Cardiac muscle cell (in vitro differentiated cells and primary cell): Measurements from ENCODE around the gene CXCR2. TPM values are rescaled to one million over a fixed set of nuclear protein-coding genes. Genes with fewer than 3 reads are reported as not detected.

ENCODE experiments used
- DNase-seq, 2 donors: peaks; one replicate each; pipeline versions ENCODE4 v3.0.0 to v3.0.0-alpha.2; 2010 to 2017; ENCODE audit warnings: low read depth in 1 of 2, low spot score in 1 of 2
- H3K27ac ChIP-seq: fragments of 200-600 bp; sonication (generic); 2 replicates; pipeline ENCODE4 v1.5.1; 2016
- H3K27me3 ChIP-seq: fragments of 200-600 bp; sonication (generic); 2 replicates; pipeline ENCODE4 v1.6.0; 2016; ENCODE audit warnings: control low read depth
- H3K36me3 ChIP-seq: fragments of 200-600 bp; sonication (generic); 2 replicates; pipeline ENCODE4 v1.5.1; 2016; ENCODE audit warnings: control low read depth
- H3K4me1 ChIP-seq: fragments of 200-600 bp; sonication (generic); 2 replicates; pipeline ENCODE4 v1.8.1; 2017; ENCODE audit warnings: low read depth, mild to moderate bottlenecking, mixed run types
- H3K4me3 ChIP-seq: fragments of 200-600 bp; sonication (generic); 2 replicates; pipeline ENCODE4 v1.5.1; 2016; ENCODE audit warnings: mild to moderate bottlenecking
- H3K9me3 ChIP-seq: fragments of 200-600 bp; sonication (generic); 2 replicates; pipeline ENCODE4 v1.5.1; 2017; ENCODE audit warnings: low read depth, mild to moderate bottlenecking, control low read depth
- polyA plus RNA-seq: library from polyadenylated mRNA; unstranded; fragments of >200 nt; fragmentation: Nextera tagmentation; extraction: Ambion mirVana; gene quantifications from 2 replicates; pipeline ENCODE4 v1.2.1, GENCODE V29; 2016
- total RNA-seq: library from RNA; depleted of rRNA; stranded (reverse); fragments of >200 nt; gene quantifications from 2 replicates; pipeline ENCODE4 v1.2.3, GENCODE V29; 2016
- TF ChIP-seq, protein P1 (sequence below): IDR thresholded peaks from 2 replicates; pipeline ENCODE4 v1.5.1; 2012; ENCODE audit warnings: low read depth, mild to moderate bottlenecking, low read length

The CXCR2 gene
- total and polyA plus RNA-seq, 2 experiments from 2014 or later, result 0.09 to 0.57 TPM

DNA sequence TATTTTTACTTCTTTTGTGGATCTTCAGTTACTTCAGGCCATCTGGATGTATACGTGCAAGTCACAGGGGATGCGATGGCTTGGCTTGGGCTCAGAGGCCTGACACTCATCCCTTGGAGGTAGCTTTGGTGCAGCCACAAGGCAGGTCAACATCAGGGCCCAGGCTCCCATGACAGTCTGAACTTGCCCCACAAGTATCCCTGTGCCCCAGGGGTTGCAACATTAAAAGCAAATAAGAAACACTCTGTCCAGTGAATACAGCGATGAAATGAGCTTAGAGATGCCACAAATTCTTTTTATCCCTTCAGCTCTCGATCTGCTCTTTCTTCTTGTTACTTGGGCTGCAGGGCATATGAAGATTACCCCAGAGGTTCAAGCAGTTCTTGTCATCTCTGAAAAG lies 54.0 kb downstream of the CXCR2 start:
- Histone ChIP-seq H3K27ac (no peak overlapping the region), H3K4me1 (no peaks in the 10 kb centered on the region)
- TF ChIP-seq, protein P1, sequence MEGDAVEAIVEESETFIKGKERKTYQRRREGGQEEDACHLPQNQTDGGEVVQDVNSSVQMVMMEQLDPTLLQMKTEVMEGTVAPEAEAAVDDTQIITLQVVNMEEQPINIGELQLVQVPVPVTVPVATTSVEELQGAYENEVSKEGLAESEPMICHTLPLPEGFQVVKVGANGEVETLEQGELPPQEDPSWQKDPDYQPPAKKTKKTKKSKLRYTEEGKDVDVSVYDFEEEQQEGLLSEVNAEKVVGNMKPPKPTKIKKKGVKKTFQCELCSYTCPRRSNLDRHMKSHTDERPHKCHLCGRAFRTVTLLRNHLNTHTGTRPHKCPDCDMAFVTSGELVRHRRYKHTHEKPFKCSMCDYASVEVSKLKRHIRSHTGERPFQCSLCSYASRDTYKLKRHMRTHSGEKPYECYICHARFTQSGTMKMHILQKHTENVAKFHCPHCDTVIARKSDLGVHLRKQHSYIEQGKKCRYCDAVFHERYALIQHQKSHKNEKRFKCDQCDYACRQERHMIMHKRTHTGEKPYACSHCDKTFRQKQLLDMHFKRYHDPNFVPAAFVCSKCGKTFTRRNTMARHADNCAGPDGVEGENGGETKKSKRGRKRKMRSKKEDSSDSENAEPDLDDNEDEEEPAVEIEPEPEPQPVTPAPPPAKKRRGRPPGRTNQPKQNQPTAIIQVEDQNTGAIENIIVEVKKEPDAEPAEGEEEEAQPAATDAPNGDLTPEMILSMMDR, result no peak

DNA sequence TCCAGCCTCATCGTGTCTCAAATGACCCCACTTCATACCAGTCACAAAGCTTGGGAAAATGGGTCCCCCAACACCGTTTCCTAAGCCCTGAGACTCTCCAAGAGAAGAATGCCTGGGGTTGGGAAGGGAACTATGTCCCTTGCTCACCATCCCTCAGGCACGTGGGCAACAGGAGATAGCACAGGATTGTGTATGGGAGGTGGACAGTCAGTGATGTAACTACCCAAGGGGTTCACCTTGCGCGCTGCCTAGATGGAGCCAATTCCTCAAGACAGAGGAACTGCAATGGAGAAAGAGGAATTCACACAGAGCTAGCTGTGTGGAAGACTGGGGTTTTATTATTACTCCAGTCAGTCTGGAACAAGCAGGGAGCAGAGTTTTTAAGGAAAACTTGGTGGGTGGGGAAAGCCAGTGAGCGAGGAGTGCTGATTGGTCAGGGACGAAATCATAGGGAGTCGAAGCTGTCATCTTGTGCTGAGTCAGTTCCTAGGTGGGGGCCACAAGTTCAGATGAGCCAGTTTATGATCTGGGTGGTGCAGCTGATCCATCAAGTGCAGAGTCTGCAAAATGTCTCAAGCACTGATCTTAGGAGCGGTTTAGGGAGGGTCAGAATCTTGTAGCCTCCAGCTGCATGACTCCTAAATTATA lies 54.8 kb downstream of the CXCR2 start:
- Histone ChIP-seq H3K27ac (no peak overlapping the region), H3K9me3 (no peaks in the 10 kb centered on the region)

More for the DNA sequence above, 54.0 kb downstream of the CXCR2 start:
- Histone ChIP-seq H3K9me3 (no peaks in the 10 kb centered on the region), H3K27me3 (no peaks in the 10 kb centered on the region), H3K4me3 (no peak overlapping the region), H3K36me3 (no peaks in the 10 kb centered on the region)
- DNase-seq, result no peak

DNA sequence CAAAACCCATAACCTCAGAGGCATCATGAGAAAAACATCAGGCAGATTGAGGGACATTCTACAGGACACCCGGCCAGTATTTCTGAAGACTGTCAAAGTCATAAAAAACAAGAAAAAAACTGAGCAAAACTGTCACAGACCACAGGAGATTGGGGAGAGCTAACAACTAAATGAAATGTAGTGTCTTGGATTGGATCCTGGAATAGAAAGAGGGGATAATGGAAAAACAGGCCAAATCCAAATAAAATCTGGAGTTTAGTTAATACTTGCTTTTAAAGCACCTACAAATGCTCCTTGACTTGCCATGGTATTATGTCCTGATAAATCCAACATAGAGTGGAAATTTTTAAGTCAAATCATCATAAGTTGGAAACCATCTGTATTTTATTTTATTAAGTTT lies 58.5 kb downstream of the CXCR2 start:
- Histone ChIP-seq H3K27ac (no peak overlapping the region), H3K27me3 (no peaks in the 10 kb centered on the region), H3K9me3 (no peaks in the 10 kb centered on the region), H3K4me3 (no peak overlapping the region), H3K4me1 (no peaks in the 10 kb centered on the region), H3K36me3 (no peaks in the 10 kb centered on the region)
- TF ChIP-seq, protein P1, result no peak
- DNase-seq, result no peak

More for the DNA sequence above, 54.8 kb downstream of the CXCR2 start:
- TF ChIP-seq, protein P1, result no peak
- Histone ChIP-seq H3K4me3 (no peak overlapping the region), H3K36me3 (no peaks in the 10 kb centered on the region), H3K27me3 (no peaks in the 10 kb centered on the region), H3K4me1 (no peaks in the 10 kb centered on the region)
- no peak for DNase-seq

DNA sequence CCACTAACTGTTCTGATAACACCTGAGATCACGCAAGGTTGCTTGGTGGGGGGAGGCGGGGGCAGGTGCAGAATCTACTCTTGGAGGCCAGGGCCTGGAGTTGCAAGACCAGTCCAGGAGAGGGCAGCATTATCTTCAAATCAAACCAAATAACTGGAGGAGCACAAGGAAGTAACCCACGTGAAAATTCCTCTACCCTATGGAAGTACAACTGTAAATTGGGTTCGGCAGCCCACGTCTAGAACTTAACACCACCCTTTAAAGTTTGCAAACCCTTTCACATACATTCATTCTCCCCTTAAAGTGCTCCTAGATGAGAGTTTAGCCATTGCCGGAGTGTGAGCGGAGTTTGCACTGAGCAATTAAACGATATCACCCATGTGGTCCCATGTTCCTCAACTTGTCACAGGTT lies 60.5 kb downstream of the CXCR2 start:
- Histone ChIP-seq H3K27ac (no peak overlapping the region), H3K4me3 (no peak overlapping the region), H3K27me3 (no peaks in the 10 kb centered on the region), H3K36me3 (no peaks in the 10 kb centered on the region), H3K4me1 (no peaks in the 10 kb centered on the region), H3K9me3 (no peaks in the 10 kb centered on the region)
- peak; percentile 79 to 82 for DNase-seq
- TF ChIP-seq, protein P1, result peak; percentile 84

Other genes with a start within 250 kb of the CXCR2 start
- 44.3 and 45.0 TPM in 2 replicates for gene TNS1, start 123.0 kb upstream of the CXCR2 start, total RNA-seq
- 13.7 and 16.7 TPM in 2 replicates for gene TNS1, start 123.0 kb upstream of the CXCR2 start, polyA plus RNA-seq
- gene RUFY4, start 56.8 kb upstream of the CXCR2 start, total RNA-seq, result not detected in 2 replicates
- gene RUFY4, start 56.8 kb upstream of the CXCR2 start, polyA plus RNA-seq, result not detected in 2 replicates
- not detected in 2 replicates for gene CXCR1, start 40.9 kb downstream of the CXCR2 start, total RNA-seq
- gene CXCR1, start 40.9 kb downstream of the CXCR2 start, polyA plus RNA-seq, result not detected in 2 replicates
- 223 and 250 TPM in 2 replicates for gene ARPC2, start 91.2 kb downstream of the CXCR2 start, total RNA-seq
- gene ARPC2, start 91.2 kb downstream of the CXCR2 start, polyA plus RNA-seq, result 379 and 442 TPM in 2 replicates
- gene GPBAR1, start 135.0 kb downstream of the CXCR2 start, total RNA-seq, result 2.4 and 4.4 TPM in 2 replicates
- gene GPBAR1, start 135.0 kb downstream of the CXCR2 start, polyA plus RNA-seq, result 2.9 and 7.9 TPM in 2 replicates
- 269 and 315 TPM in 2 replicates for gene AAMP, start 144.1 kb downstream of the CXCR2 start, total RNA-seq
- 273 and 276 TPM in 2 replicates for gene AAMP, start 144.1 kb downstream of the CXCR2 start, polyA plus RNA-seq
- 103 and 173 TPM in 2 replicates for gene PNKD, start 144.5 kb downstream of the CXCR2 start, total RNA-seq
- 206 and 287 TPM in 2 replicates for gene PNKD, start 144.5 kb downstream of the CXCR2 start, polyA plus RNA-seq
- 15.5 and 25.9 TPM in 2 replicates for gene TMBIM1, start 166.5 kb downstream of the CXCR2 start, total RNA-seq
- gene TMBIM1, start 166.5 kb downstream of the CXCR2 start, polyA plus RNA-seq, result 18.8 and 41.2 TPM in 2 replicates
- 2.0 and 5.5 TPM in 2 replicates for gene CATIP, start 230.8 kb downstream of the CXCR2 start, total RNA-seq
- gene CATIP, start 230.8 kb downstream of the CXCR2 start, polyA plus RNA-seq, result 1.2 and 5.0 TPM in 2 replicates